GM12874 (cell line): ENCODE results near the gene UBE2E3.

Experiments used
- TF ChIP-seq, protein P1 (sequence below): IDR thresholded peaks from 2 replicates; pipeline ENCODE4 v1.5.1; 2011; ENCODE audit warnings: low read depth, mild to moderate bottlenecking, control low read depth, low read length, moderate library complexity; ENCODE audit not compliant: insufficient read depth

Gene UBE2E3

GRCh38 chr2:181052523-181052891 is 72.1 kb downstream of the UBE2E3 start:
- TF ChIP-seq, protein P1, sequence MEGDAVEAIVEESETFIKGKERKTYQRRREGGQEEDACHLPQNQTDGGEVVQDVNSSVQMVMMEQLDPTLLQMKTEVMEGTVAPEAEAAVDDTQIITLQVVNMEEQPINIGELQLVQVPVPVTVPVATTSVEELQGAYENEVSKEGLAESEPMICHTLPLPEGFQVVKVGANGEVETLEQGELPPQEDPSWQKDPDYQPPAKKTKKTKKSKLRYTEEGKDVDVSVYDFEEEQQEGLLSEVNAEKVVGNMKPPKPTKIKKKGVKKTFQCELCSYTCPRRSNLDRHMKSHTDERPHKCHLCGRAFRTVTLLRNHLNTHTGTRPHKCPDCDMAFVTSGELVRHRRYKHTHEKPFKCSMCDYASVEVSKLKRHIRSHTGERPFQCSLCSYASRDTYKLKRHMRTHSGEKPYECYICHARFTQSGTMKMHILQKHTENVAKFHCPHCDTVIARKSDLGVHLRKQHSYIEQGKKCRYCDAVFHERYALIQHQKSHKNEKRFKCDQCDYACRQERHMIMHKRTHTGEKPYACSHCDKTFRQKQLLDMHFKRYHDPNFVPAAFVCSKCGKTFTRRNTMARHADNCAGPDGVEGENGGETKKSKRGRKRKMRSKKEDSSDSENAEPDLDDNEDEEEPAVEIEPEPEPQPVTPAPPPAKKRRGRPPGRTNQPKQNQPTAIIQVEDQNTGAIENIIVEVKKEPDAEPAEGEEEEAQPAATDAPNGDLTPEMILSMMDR, result no peak

DNA sequence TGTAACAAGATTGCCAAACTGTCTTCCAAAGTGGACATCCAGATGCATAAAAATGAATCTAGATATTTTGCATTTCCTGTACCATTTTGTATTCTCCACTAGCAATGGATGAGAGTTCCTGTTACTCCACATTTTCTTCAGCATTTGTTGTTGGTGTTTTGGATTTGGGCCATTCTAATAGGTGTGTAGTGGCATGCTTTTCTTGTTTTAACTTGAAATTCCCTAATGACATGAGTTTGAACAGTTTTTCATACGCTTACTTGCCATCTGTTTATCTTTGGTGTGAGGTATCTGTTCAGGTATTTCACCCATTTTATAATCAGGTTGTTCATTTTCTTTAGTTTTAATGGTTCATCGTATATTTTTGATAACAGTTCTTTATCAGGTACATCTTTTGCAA is 73.9 kb downstream of the UBE2E3 start:
- TF ChIP-seq, protein P1, result no peak

DNA sequence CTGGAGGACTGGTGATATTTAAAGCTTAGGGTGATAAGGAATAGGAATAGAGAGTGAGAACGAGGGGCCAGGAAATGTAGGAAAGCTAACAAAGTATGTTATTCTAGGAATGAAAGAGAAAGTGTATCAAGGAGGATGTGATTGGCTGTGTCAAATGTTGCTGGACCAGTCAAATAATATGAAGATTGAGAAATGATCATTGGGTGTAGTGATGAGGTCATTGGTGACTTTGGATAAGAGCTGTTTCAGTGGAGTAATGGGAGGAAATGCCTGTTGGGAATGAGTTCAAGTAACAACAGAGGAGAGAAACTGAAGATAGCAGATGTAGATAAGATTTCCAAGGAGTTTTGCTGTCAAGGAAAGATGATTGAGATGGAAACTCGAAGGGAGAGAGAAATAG is 74.4 kb downstream of the UBE2E3 start:
- TF ChIP-seq, protein P1, result no peak

DNA sequence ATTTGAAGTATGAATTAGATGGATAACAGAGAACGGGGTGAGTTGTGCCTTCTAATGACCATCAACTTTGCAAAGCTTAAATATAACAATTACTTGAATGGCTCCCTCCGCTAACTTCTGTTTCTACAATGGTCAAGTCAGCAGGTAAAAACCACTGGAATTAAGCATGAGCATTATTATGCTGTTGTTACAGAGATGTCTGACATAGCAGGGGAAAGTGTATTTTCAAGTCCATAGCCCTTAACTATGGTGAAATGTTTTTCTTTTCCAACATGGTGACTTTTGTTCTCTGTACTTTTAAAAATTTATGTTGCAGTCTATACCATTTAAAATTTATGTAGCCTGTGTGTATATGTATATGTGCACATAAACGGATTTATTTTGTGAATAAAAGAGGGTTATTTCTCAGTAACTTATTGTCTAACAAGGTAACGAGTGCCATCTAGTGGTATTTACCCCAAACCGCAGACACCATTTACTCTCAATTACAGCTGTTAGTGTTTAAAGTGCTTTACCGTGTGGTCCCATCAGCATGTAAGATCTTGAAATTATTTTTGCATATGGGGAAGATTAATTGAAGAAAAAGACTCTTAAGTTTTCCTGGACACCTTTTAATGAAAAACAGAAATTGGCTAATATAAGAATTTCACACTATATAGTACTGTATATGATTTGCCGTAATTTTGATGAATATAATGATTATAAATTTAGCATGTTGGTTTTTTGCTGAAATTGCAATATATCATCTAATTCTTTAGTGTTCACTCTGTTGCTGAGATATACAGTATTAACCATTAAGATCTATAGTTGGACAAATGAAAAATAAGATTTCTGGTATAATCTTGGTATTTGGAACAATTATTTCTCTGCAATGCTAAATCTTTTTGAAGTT is 78.2 kb downstream of the UBE2E3 start:
- TF ChIP-seq, protein P1, result peak; percentile 48; the same call in 1 of the 2 replicates

GRCh38 chr2:181063696-181064095 is 83.3 kb downstream of the UBE2E3 start:
- TF ChIP-seq, protein P1, result no peak

DNA sequence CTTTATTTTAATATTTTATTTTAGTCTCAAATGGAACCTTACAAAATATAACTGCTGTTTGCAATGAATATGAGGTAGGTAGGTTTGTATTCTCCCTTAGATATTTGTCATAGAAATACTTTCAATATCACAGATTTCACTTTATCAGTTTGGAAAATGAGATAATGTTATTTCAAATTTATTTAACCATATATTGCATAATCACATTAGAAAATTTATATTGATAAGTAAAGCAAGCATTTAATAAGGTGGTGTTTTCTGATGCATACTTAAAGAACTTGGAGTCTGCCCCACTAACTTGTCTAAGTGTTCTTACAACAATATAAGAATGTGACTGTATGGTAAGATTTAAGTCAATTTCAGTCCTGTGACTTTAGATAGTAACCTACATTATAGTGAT is 85.1 kb downstream of the UBE2E3 start:
- TF ChIP-seq, protein P1, result no peak

- TF ChIP-seq, protein P1, result no peak
Measured at GRCh38 chr2:181066333-181066732, 85.9 kb downstream of the UBE2E3 start.
